Transverse colon (tissue), 3 donors: ENCODE measurements around the gene DNAAF5.

Experiments
- POLR2A ChIP-seq: fragments of 450-650 bp; IDR thresholded peaks from one replicate; pipeline ENCODE4 v1.6.1; 2016; ENCODE audit warnings: antibody characterized with exemption, mild to moderate bottlenecking, moderate library complexity
- TF ChIP-seq, protein P1 (sequence below), 5 experiments: fragments of 200-600 bp in 3 of 5; fragments of 450-650 bp in 2 of 5; sonication (generic) in 3 of 5; IDR thresholded peaks; 1 replicate in 2 of 5; 2 replicates in 3 of 5; pipeline ENCODE4 v1.5.1; 2016 to 2017; ENCODE audit warnings: antibody characterized with exemption in 5 of 5, inconsistent platforms in 3 of 5, mild to moderate bottlenecking in 2 of 5, moderate library complexity in 1 of 5

GRCh38 chr7:690478-691360 lies 35.8 kb upstream of the DNAAF5 start:
- TF ChIP-seq, protein P1, sequence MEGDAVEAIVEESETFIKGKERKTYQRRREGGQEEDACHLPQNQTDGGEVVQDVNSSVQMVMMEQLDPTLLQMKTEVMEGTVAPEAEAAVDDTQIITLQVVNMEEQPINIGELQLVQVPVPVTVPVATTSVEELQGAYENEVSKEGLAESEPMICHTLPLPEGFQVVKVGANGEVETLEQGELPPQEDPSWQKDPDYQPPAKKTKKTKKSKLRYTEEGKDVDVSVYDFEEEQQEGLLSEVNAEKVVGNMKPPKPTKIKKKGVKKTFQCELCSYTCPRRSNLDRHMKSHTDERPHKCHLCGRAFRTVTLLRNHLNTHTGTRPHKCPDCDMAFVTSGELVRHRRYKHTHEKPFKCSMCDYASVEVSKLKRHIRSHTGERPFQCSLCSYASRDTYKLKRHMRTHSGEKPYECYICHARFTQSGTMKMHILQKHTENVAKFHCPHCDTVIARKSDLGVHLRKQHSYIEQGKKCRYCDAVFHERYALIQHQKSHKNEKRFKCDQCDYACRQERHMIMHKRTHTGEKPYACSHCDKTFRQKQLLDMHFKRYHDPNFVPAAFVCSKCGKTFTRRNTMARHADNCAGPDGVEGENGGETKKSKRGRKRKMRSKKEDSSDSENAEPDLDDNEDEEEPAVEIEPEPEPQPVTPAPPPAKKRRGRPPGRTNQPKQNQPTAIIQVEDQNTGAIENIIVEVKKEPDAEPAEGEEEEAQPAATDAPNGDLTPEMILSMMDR (IDR thresholded peaks at IDR 0.05): no peak
- no peak for TF ChIP-seq POLR2A
